Measurements from ENCODE around the gene OR11H7.
"Not testable (repeated sequence)": the region's sequence is repeated elsewhere in the genome, so short reads cannot be mapped to it uniquely, and the experiment has no call there.

OR11H7 gene

GRCh38 chr14:20219033-20219432 is 9.7 kb upstream of the OR11H7 start:
- no peaks in the 10 kb centered on the region for H3K36me3 ChIP-seq (ENCODE audit: insufficient read depth, low read length)
- H3K9me3 ChIP-seq (ENCODE audit: control insufficient read depth, insufficient read depth, low read length): no peaks in the 10 kb centered on the region
- H3K4me1 ChIP-seq (ENCODE audit: insufficient read depth, low read length): peaks cover 9% of the 10 kb centered on the region
- H3K9ac ChIP-seq (ENCODE audit: low read depth, low read length): no peak overlapping the region

DNA sequence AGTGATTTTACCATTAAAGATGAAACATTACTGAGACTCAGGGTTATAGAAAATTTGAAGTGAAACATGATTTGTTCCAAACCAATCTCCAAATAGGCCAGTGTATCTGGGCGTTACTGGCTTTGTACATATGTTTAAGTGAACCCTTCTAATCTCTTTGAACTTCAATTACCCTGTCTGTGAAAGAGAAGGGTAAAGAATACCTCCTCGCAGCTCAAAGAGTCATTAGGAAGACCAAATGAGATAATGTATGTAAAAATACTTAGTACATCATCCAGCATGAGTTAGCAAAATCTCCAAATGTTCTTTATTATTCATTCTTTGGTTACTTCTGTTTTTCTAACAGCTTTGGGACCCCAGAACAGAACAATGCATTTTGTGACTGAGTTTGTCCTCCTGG is 5.4 kb upstream of the OR11H7 start, which contains the start of gene OR11H6:
TSS of gene OR11H6 (plus strand) at position 301 of the 400 bp plus-strand sequence. CDS start at position 301, 0 bp downstream.
- Histone ChIP-seq H3K4me1 (ENCODE audit: insufficient read depth, low read length) (peaks cover 9% of the 10 kb centered on the region), H3K36me3 (ENCODE audit: insufficient read depth, low read length) (no peaks in the 10 kb centered on the region), H3K9ac (ENCODE audit: low read depth, low read length) (no peak within 1 kb of the TSS), H3K9me3 (ENCODE audit: control insufficient read depth, insufficient read depth, low read length) (no peaks in the 10 kb centered on the region)

GRCh38 chr14:20235415-20235814 is 6.6 kb downstream of the OR11H7 start:
- not testable (repeated sequence) for H3K9ac ChIP-seq (ENCODE audit: low read depth, low read length); H3K36me3 ChIP-seq (ENCODE audit: insufficient read depth, low read length); H3K9me3 ChIP-seq (ENCODE audit: control insufficient read depth, insufficient read depth, low read length); H3K4me1 ChIP-seq (ENCODE audit: insufficient read depth, low read length)

DNA sequence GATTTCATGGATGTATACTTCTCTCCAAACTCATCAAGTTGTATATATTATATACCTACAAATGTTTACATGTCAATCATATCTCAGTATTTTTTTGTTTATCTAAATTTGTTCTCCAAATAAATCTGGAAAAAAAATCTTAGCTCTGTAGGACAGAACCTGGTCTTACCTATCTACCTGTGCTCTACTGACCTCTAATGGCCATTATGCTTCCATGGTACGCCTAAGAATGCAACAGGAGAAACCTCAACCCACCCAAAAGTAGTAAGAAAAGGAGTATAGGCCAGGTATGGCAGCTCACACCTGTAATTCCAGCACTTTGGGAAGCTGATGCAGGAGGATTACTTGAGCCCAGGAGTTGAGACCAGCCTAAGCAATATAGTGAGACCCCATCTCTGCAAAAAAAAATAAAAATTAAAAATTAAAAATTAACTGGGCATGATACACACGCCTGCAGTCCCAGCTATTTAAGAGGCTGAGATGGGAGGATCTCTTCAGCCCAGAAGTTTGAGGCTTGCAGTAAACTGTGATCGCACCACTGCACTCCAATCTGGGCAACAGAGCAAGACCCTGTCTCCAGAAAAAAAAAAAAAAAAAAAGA is 19.0 kb downstream of the OR11H7 start:
- Histone ChIP-seq H3K4me1 (ENCODE audit: insufficient read depth, low read length) (no peaks in the 10 kb centered on the region), H3K9me3 (ENCODE audit: control insufficient read depth, insufficient read depth, low read length) (no peaks in the 10 kb centered on the region), H3K36me3 (ENCODE audit: insufficient read depth, low read length) (no peaks in the 10 kb centered on the region), H3K9ac (ENCODE audit: low read depth, low read length) (no peak overlapping the region)

GRCh38 chr14:20262642-20263128 is 33.9 kb downstream of the OR11H7 start:
- Histone ChIP-seq H3K36me3 (ENCODE audit: insufficient read depth, low read length) (no peaks in the 10 kb centered on the region), H3K4me1 (ENCODE audit: insufficient read depth, low read length) (peaks cover 12% of the 10 kb centered on the region), H3K9me3 (ENCODE audit: control insufficient read depth, insufficient read depth, low read length) (no peaks in the 10 kb centered on the region), H3K9ac (ENCODE audit: low read depth, low read length) (no peak overlapping the region)

DNA sequence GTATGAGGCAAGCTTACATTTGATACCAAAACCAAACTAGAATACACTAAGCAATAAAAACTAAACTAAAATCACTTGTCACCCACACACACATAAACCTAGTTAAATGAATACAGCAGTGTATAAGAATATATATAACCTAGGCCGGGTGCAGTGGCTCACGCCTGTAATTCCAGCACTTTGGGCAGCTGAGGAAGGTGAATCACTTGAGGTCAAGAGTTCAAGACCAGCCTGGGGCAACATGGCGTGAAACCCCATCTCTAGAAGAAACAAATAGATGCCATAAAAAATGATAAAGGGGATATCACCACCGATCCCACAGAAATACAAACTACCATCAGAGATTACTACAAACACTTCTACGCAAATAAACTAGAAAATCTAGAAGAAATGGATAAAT is 35.6 kb downstream of the OR11H7 start:
- not testable (repeated sequence) for H3K9me3 ChIP-seq (ENCODE audit: control insufficient read depth, insufficient read depth, low read length); H3K9ac ChIP-seq (ENCODE audit: low read depth, low read length); H3K36me3 ChIP-seq (ENCODE audit: insufficient read depth, low read length)
- peaks cover 12% of the 10 kb centered on the region for H3K4me1 ChIP-seq (ENCODE audit: insufficient read depth, low read length)

- Histone ChIP-seq H3K9ac (ENCODE audit: low read depth, low read length) (no peak overlapping the region), H3K36me3 (ENCODE audit: insufficient read depth, low read length) (peaks cover 4% of the 10 kb centered on the region; the same call in 1 of the 2 replicates), H3K4me1 (ENCODE audit: insufficient read depth, low read length) (no peaks in the 10 kb centered on the region), H3K9me3 (ENCODE audit: control insufficient read depth, insufficient read depth, low read length) (peaks cover 12% of the 10 kb centered on the region)
Measured at GRCh38 chr14:20274062-20274461, 45.3 kb downstream of the OR11H7 start.

DNA sequence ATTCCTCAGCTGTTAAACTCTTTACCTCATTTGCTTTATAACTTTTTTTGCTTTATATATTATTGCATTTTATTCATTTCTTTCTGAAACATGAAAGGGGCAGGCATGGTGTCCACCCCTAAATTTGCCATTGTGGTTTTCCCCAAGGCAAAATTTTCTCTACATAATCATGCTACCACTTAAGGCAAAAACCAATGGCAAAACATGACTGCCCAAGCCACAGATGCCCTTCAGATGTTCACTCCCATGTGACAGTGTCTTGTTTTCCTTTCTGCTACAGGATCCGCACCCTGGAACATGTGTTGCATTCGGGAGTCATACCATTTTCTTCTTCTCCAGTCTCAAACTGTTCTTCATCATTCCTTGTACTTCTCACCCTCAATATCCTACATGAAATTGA is 48.6 kb downstream of the OR11H7 start:
- Histone ChIP-seq H3K9ac (ENCODE audit: low read depth, low read length) (no peak overlapping the region), H3K9me3 (ENCODE audit: control insufficient read depth, insufficient read depth, low read length) (peaks cover 12% of the 10 kb centered on the region), H3K36me3 (ENCODE audit: insufficient read depth, low read length) (peaks cover 4% of the 10 kb centered on the region; the same call in 1 of the 2 replicates), H3K4me1 (ENCODE audit: insufficient read depth, low read length) (no peaks in the 10 kb centered on the region)

DNA sequence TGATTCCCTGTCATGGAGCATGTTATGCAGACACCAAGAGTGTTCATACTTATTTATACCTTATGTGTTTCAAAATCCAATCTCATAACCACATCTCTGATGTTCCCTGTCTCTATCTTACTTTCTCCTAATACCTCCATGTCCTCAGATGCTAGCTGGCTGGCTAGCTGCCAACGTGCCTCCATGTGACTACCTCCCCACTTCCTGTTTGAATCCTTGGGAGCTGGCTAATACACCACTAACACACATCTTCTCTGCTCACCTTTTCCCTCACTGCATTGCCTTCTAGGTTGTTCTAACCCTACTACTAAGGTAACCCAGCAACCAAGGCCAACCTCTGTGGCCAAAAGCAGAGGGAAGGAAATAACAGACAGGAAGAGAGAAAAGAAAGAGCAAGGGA is 49.6 kb downstream of the OR11H7 start:
- no peak overlapping the region for H3K9ac ChIP-seq (ENCODE audit: low read depth, low read length)
- peaks cover 12% of the 10 kb centered on the region for H3K9me3 ChIP-seq (ENCODE audit: control insufficient read depth, insufficient read depth, low read length)
- peaks cover 4% of the 10 kb centered on the region; the same call in 1 of the 2 replicates for H3K36me3 ChIP-seq (ENCODE audit: insufficient read depth, low read length)
- no peaks in the 10 kb centered on the region for H3K4me1 ChIP-seq (ENCODE audit: insufficient read depth, low read length)

- not testable (repeated sequence) for H3K9me3 ChIP-seq (ENCODE audit: control insufficient read depth, insufficient read depth, low read length); H3K4me1 ChIP-seq (ENCODE audit: insufficient read depth, low read length); H3K9ac ChIP-seq (ENCODE audit: low read depth, low read length); H3K36me3 ChIP-seq (ENCODE audit: insufficient read depth, low read length)
Measured at GRCh38 chr14:20280265-20280664, 51.5 kb downstream of the OR11H7 start.

All from ES-I3 (cell line).